Motor neuron (in vitro differentiated cells): ENCODE measurements around the gene KCNN1. TPM values are rescaled to one million over a fixed set of nuclear protein-coding genes. Genes with fewer than 3 reads are reported as not detected.

Experiments
- ATAC-seq, 8 experiments: fragments of 200-7000 bp; cut with Tn5 transposase; replicated peaks in 6 of 8; 2 replicates each; pipeline ENCODE4 v1.8.0; 2021; ENCODE audit warnings: mild to moderate bottlenecking in 8 of 8, moderate library complexity in 8 of 8
- H3K27ac ChIP-seq, 2 donors: fragments of 250-450 bp; sonication (Bioruptor Pico); 2 replicates each; pipeline ENCODE4 v1.9.0; 2021; ENCODE audit warnings: antibody characterized with exemption in 2 of 2, mild to moderate bottlenecking in 2 of 2, moderate library complexity in 1 of 2
- H3K4me1 ChIP-seq, 2 donors: fragments of 250-450 bp; sonication (Bioruptor Pico); replicated peaks in 1 of 2; 2 replicates each; pipeline ENCODE4 v1.6.1; 2021; ENCODE audit warnings: antibody characterized with exemption in 2 of 2, mild to moderate bottlenecking in 2 of 2, moderate library complexity in 1 of 2
- H3K4me3 ChIP-seq, 5 donors: fragments of 250-450 bp; sonication (Bioruptor Pico); 2 replicates each; pipeline ENCODE4 v1.9.0; 2021; ENCODE audit warnings: antibody characterized with exemption in 5 of 5, mild to moderate bottlenecking in 5 of 5, moderate library complexity in 4 of 5
- WGBS, 10 experiments: fragments of 450-650 bp; shearing (Covaris generic); methylation state at CpG; one replicate each; pipeline ENCODE4 v1.0.0; 2022; 5-methylcytosine and 5-hydroxymethylcytosine counted together
- in situ Hi-C, 9 experiments: fragments of 400-800 bp; cut with MboI; loops; one replicate each; pipeline ENCODE4 v1.15.0; 2021; ENCODE audit warnings: low sequenced_read_pairs in 9 of 9, low pct_unique_long_range_greater_than_20kb in 2 of 9; ENCODE audit not compliant: unreplicated experiment in 9 of 9
- total RNA-seq, 8 experiments: library from RNA; unstranded; fragments of 300-600 nt; gene quantifications; 2 replicates each; pipeline versions ENCODE4 v1.2.3 to v1.2.4, GENCODE V29; 2022

The KCNN1 gene
- total RNA-seq, 8 experiments from 2014 or later: 0.10 to 22.3 (median 8.8) TPM

GRCh38 chr19:17966129-17966483, 801 bp upstream of the KCNN1 start:
- WGBS, 10 experiments: 67% methylated on average over 2 of the region's 2 CpGs; no CpG with 5 or more reads in 9 of the 10 experiments
- in situ Hi-C loops: no loop called here
- ATAC-seq: peak in 1 of 8 experiments; percentile 2
- peaks cover 19 to 22% of the 10 kb centered on the region in 2 donors for H3K4me1 ChIP-seq
- H3K27ac ChIP-seq: no peak overlapping the region
- H3K4me3 ChIP-seq: peak overlapping the region in 1 of 5 donors; percentile 86

DNA sequence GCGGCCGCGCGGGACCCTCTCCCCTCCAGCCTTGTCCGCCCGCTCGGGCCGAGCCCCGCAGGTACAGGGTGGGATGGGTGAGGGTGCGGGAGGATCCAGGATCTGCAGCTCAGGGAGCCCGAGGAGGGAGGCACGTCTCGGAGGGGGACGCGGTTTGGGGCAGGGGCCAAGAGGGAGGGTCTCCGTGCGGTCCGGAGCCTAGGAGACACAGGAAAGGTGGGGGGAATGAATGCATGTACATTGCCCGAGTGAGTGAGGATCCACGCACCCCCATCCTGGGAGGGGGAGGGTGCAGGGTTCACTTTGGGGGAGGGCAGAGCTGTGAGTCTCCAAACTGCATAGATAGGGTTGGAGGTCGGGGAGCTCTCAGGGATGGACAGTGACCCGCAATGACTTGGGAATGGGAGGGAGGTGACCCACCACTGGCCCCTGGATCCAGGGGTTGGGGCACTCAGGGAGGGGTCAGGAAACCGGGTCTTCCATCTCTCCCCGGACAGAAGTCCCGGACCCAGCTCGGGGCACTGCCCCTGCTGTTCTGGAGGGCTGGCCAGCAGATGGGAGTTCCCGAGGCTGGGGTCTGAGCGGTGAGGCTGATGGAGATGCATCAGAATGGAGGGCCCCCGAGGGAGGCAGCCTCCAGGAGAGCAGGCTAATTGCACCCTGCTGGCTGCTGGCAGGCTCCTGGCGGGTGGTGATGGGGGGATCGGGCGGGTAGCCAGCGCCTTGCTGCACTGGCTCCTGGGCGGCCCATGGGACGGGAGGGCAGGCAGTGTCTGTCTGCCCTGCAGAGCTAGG, 547 bp downstream of the KCNN1 start:
- H3K4me3 ChIP-seq: peak overlapping the region; percentile 41 to 86 (median 54)
- peak in 6 of 8 experiments; percentile 42 to 66 (median 53) for ATAC-seq
- H3K4me1 ChIP-seq: peaks cover 19 to 22% of the 10 kb centered on the region in 2 donors
- WGBS, 10 experiments: no CpG with 5 or more reads among the region's 35 CpGs
- H3K27ac ChIP-seq: no peak overlapping the region
- in situ Hi-C loops: no loop called here

DNA sequence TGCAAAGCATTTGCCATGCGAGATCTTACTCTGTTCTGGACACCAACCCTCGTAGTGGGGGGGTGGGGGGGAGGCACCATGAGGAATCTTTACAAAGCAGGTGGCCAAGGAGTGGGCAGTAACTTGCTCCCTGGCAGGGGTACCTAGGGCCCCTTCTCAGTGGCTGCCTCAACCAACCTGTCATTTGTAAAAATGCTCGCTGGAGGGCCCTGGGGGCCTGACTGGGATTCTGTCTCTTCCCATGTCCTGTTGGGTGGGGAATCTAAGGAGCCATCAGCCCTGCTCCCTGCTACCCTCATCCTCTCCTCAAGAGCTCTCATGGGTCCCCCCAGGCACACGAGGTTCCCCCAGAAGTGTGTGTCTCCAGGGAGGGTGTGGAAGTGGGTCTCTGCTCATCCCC, 1.5 kb downstream of the KCNN1 start:
- in situ Hi-C loops: no loop called here
- no peak for ATAC-seq
- no peak overlapping the region for H3K27ac ChIP-seq
- WGBS, 10 experiments: 60 to 70% methylated on average over 1 to 2 of the region's 4 CpGs; no CpG with 5 or more reads in 8 of the 10 experiments
- peaks cover 19 to 22% of the 10 kb centered on the region in 2 donors for H3K4me1 ChIP-seq
- H3K4me3 ChIP-seq: no peak overlapping the region

GRCh38 chr19:17969096-17969792, 2.3 kb downstream of the KCNN1 start:
- WGBS, 10 experiments: 53 to 82% methylated on average over 2 to 3 of the region's 19 CpGs; no CpG with 5 or more reads in 8 of the 10 experiments
- H3K4me1 ChIP-seq: peaks cover 19 to 22% of the 10 kb centered on the region in 2 donors
- H3K4me3 ChIP-seq: no peak overlapping the region
- H3K27ac ChIP-seq: no peak overlapping the region
- in situ Hi-C loops: no loop called here
- no peak for ATAC-seq

- in situ Hi-C loops: no loop called here
These were observed 5.3 kb downstream of the KCNN1 start for GRCh38 chr19:17972230-17972629.

DNA sequence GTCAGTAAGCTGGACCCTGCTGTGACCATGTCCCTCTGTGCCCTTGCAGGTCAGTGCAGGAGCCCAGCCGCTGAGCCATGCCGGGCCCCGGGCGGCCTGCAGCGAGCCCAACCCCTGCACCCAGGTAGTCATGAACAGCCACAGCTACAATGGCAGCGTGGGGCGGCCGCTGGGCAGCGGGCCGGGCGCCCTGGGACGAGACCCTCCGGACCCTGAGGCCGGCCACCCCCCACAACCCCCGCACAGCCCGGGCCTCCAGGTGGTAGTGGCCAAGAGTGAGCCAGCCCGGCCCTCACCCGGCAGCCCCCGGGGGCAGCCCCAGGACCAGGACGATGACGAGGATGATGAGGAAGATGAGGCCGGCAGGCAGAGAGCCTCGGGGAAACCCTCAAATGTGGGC, 6.9 kb downstream of the KCNN1 start:
- Histone ChIP-seq H3K4me3 (no peak overlapping the region), H3K4me1 (no peaks in the 10 kb centered on the region), H3K27ac (no peak overlapping the region)
- 80 to 90% methylated on average over 1 to 13 of the region's 23 CpGs; no CpG with 5 or more reads in 8 of the 10 experiments for WGBS, 10 experiments
- no peak for ATAC-seq
- in situ Hi-C loops: no loop called here

More at GRCh38 chr19:17972230-17972629, 5.3 kb downstream of the KCNN1 start:
- H3K4me3 ChIP-seq: no peak overlapping the region
- H3K27ac ChIP-seq: no peak overlapping the region
- WGBS, 10 experiments: 0% methylated on average over 1 of the region's 1 CpG; no CpG with 5 or more reads in 8 of the 10 experiments
- peaks cover 5 to 6% of the 10 kb centered on the region in 2 donors for H3K4me1 ChIP-seq
- ATAC-seq: no peak

GRCh38 chr19:17974551-17974950, 7.6 kb downstream of the KCNN1 start:
- Histone ChIP-seq H3K4me1 (no peaks in the 10 kb centered on the region), H3K4me3 (no peak overlapping the region), H3K27ac (no peak overlapping the region)
- 80 to 100% (median 96%) methylated on average over 1 to 4 of the region's 6 CpGs; no CpG with 5 or more reads in 6 of the 10 experiments for WGBS, 10 experiments
- ATAC-seq: no peak
- in situ Hi-C loops: no loop called here

DNA sequence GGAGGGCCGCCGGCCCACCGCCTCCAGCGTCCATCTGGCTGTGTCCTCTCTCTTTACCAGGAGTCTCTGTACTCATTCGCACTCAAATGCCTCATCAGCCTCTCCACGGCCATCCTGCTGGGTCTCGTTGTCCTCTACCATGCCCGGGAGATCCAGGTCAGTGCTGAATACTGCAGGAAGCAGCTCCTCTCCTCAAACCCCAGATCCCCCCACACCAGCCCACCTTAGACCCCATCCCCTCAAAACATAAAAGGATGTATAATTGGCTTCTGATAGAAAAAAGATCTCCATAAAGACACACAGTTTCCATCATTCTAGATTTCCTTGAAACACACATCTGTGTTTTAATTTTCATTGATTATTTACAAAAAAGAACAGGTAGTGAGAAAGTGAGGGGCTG, 8.1 kb downstream of the KCNN1 start:
- Histone ChIP-seq H3K4me3 (no peak overlapping the region), H3K4me1 (no peaks in the 10 kb centered on the region), H3K27ac (no peak overlapping the region)
- ATAC-seq: no peak
- WGBS, 10 experiments: 50 to 90% (median 53%) methylated on average over 2 to 3 of the region's 8 CpGs; no CpG with 5 or more reads in 7 of the 10 experiments
- in situ Hi-C loops: no loop called here

DNA sequence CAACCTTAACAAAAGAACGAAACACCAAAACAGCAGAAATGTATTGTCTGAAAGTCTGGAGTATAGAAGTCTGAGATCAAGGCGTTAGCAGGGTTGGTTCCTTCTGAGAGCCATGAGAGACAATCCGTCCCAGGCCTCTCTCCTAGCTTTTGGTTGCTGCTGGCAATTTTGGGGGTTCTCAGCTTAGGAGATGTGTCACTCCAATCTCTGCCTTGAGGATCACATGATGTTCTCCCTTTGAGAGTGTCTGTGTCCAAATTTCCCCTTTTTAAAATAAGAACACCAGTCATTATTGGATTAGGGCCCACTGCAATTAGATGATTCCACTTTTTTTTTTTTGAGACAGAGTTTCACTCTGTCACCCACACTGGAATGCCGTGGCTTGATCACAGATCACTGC, 10.1 kb downstream of the KCNN1 start:
- no peaks in the 10 kb centered on the region for H3K4me1 ChIP-seq
- ATAC-seq: no peak
- in situ Hi-C loops: no loop called here
- no peak overlapping the region for H3K27ac ChIP-seq
- no peak overlapping the region for H3K4me3 ChIP-seq
- WGBS, 10 experiments: 0 to 100% (median 85%) methylated on average over 1 to 4 of the region's 4 CpGs; no CpG with 5 or more reads in 2 of the 10 experiments

DNA sequence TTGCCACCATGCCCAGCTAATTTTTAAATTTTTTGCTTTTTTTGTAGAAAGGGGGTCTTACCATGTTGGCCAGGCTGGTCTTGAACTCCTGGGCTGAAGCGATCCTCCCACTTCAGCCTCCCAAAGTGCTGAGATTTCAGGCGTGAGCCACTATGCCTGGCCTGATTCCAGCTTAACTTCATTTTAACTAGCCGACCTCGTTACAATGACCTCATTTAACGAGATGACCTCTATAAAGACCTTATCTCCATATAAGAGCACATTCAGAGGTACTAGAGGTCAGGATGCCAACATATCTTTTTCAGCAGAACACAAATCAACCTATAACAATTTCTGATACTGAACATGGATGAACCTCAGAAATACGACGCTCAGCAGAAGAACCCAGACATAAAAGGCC, 10.6 kb downstream of the KCNN1 start:
- WGBS, 10 experiments: 20 to 92% (median 78%) methylated on average over 1 to 7 of the region's 7 CpGs; no CpG with 5 or more reads in 1 of the 10 experiments
- in situ Hi-C loops: no loop called here
- Histone ChIP-seq H3K27ac (no peak overlapping the region), H3K4me3 (no peak overlapping the region), H3K4me1 (no peaks in the 10 kb centered on the region)
- ATAC-seq: no peak

DNA sequence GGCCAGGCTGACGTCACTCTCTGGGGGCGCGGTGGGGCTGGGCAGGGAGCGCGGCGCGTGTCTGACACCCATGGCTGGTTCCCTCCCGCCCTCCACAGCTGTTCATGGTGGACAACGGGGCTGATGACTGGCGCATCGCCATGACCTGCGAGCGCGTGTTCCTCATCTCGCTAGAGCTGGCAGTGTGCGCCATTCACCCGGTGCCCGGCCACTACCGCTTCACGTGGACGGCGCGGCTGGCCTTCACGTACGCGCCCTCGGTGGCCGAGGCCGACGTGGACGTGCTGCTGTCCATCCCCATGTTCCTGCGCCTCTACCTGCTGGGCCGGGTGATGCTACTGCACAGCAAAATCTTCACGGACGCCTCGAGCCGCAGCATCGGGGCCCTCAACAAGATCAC, 14.7 kb downstream of the KCNN1 start:
- Histone ChIP-seq H3K4me3 (no peak overlapping the region), H3K27ac (no peak overlapping the region), H3K4me1 (no peaks in the 10 kb centered on the region)
- WGBS, 10 experiments: 70 to 100% (median 80%) methylated on average over 2 to 6 of the region's 38 CpGs; no CpG with 5 or more reads in 6 of the 10 experiments
- no peak for ATAC-seq
- in situ Hi-C loops: no loop called here

DNA sequence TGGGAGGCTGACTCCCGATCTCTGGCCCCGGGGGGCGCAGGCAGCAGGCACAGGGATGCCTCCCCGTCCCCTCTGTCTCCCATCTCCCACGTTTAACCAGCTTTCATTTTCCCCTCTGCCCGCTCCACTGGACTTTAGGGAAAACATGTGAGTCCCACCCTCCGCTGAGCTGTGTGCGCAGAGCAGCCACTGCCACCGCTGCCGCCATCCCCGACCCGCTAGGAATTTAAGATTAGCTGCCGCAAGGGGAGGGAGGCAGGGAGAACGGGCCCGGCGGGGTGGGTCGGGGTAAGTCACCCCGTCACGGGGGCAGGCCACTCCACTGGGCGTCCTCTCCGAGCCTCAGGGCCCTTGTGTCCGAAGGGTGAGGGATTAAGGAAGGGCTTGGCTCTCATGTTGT, 15.5 kb downstream of the KCNN1 start:
- no peak overlapping the region for H3K4me3 ChIP-seq
- no peak overlapping the region for H3K27ac ChIP-seq
- no peak for ATAC-seq
- H3K4me1 ChIP-seq: no peaks in the 10 kb centered on the region
- no CpG with 5 or more reads among the region's 22 CpGs for WGBS, 10 experiments
- in situ Hi-C loops: no loop called here

DNA sequence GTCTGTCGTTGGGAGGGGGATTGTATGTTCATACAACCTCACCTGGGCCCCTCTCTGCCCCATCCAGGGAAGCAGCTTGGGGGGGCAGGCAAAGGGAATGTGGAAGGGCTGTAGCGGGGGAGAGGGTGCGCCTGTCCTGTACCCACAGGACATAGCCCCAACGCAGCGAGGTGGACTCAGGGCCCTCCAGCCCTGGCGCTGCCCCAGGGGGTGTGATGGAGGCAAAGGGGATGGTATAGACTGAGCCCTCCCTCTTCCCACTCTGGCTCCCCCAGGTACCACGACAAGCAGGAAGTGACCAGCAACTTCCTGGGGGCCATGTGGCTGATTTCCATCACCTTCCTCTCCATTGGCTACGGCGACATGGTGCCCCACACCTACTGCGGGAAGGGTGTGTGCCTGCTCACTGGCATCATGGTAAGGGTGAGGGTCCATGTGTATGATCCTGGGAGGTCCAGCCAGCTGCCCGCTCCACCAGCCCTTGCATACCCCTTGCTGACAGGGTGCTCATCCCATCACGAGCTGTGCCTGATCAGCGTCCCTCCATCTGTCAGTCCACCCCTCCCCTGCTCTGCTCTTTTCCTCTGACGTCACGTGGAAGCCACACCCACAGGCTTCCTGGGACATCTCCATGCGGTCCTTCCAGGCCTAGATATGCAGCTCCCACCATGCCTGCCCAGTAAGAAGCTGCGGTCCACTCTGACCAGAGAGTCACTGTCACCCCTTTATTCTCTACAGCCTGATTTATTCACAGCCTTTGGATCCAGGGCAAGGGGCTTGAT, 18.3 kb downstream of the KCNN1 start:
- in situ Hi-C loops: no loop called here

More for the DNA sequence above, 18.3 kb downstream of the KCNN1 start:
- 56 to 83% (median 80%) methylated on average over 1 to 6 of the region's 17 CpGs; no CpG with 5 or more reads in 7 of the 10 experiments for WGBS, 10 experiments
- ATAC-seq: peak in 3 of 8 experiments; percentile 81 to 93 (median 82)
- Histone ChIP-seq H3K4me3 (no peak overlapping the region), H3K4me1 (no peaks in the 10 kb centered on the region), H3K27ac (no peak overlapping the region)
